Neuronal stem cell (in vitro differentiated cells): ENCODE data around the gene CDK4.
A peak's percentile ranks its signal among the peaks of the same experiment; 100 is the strongest.

Experiments
- DNase-seq: peaks from one replicate; pipeline ENCODE4 v3.0.0-alpha.2; 2013; ENCODE audit warnings: low spot score
- H2AFZ ChIP-seq: one replicate; pipeline ENCODE4 v1.6.1; 2013; ENCODE audit warnings: mild to moderate bottlenecking, low read length, inconsistent platforms
- H2AK5ac ChIP-seq: 2 replicates; pipeline ENCODE4 v1.6.1; 2013; ENCODE audit warnings: low read depth, mild to moderate bottlenecking, inconsistent platforms, low read length, moderate library complexity, mixed read lengths
- H2BK120ac ChIP-seq: 2 replicates; pipeline ENCODE4 v1.6.1; 2013; ENCODE audit warnings: low read depth, mild to moderate bottlenecking, inconsistent platforms, low read length, moderate library complexity, mixed read lengths
- H2BK12ac ChIP-seq: one replicate; pipeline ENCODE4 v1.6.1; 2013; ENCODE audit warnings: low read length, inconsistent platforms
- H2BK15ac ChIP-seq: 2 replicates; pipeline ENCODE4 v1.6.1; 2013; ENCODE audit warnings: mild to moderate bottlenecking, low read length, inconsistent platforms, mixed read lengths
- H2BK5ac ChIP-seq: one replicate; pipeline ENCODE4 v1.6.1; 2013; ENCODE audit warnings: inconsistent platforms, mild to moderate bottlenecking, low read length, moderate library complexity
- H3K14ac ChIP-seq: one replicate; pipeline ENCODE4 v1.6.1; 2013; ENCODE audit warnings: low read length, inconsistent platforms
- H3K18ac ChIP-seq: 2 replicates; pipeline ENCODE4 v1.6.1; 2013; ENCODE audit warnings: low read length, inconsistent platforms
- H3K23ac ChIP-seq: 2 replicates; pipeline ENCODE4 v1.6.1; 2013; ENCODE audit warnings: low read depth, mild to moderate bottlenecking, mixed read lengths, low read length, inconsistent platforms; ENCODE audit not compliant: poor library complexity
- H3K27ac ChIP-seq: replicated peaks from 3 replicates; pipeline ENCODE4 v1.5.1; 2013; ENCODE audit warnings: low read length, inconsistent platforms
- H3K27me3 ChIP-seq, 3 experiments: 2 replicates each; pipeline ENCODE4 v1.6.1; 2013; ENCODE audit warnings: low read length in 3 of 3, mild to moderate bottlenecking in 2 of 3, inconsistent platforms in 1 of 3, low read depth in 1 of 3, mixed read lengths in 1 of 3, moderate library complexity in 1 of 3; ENCODE audit not compliant: control insufficient read depth in 3 of 3, insufficient read depth in 3 of 3
- H3K36me3 ChIP-seq, 2 donors: replicated peaks in 1 of 2; 2 replicates each; pipeline ENCODE4 v1.6.1; 2013; ENCODE audit warnings: low read length in 2 of 2; ENCODE audit not compliant: control insufficient read depth in 2 of 2, insufficient read depth in 2 of 2
- H3K4ac ChIP-seq: 2 replicates; pipeline ENCODE4 v1.6.1; 2013; ENCODE audit warnings: inconsistent platforms, mild to moderate bottlenecking, low read length, moderate library complexity
- H3K4me1 ChIP-seq, 2 donors: 1 replicate in 1 of 2; 2 replicates in 1 of 2; pipeline ENCODE4 v1.6.1; 2013; ENCODE audit warnings: low read length in 2 of 2, low read depth in 1 of 2; ENCODE audit not compliant: control insufficient read depth in 2 of 2, insufficient read depth in 1 of 2
- H3K4me2 ChIP-seq: one replicate; pipeline ENCODE4 v1.6.1; 2013; ENCODE audit warnings: mild to moderate bottlenecking, low read length, inconsistent platforms; ENCODE audit not compliant: insufficient read depth, poor library complexity, severe bottlenecking
- H3K4me3 ChIP-seq, 2 donors: 2 replicates each; pipeline ENCODE4 v1.5.1; 2013; ENCODE audit warnings: low read length in 2 of 2, mild to moderate bottlenecking in 2 of 2, inconsistent platforms in 1 of 2, moderate library complexity in 1 of 2
- H3K79me1 ChIP-seq: one replicate; pipeline ENCODE4 v1.6.1; 2013; ENCODE audit warnings: low read depth, mild to moderate bottlenecking, inconsistent platforms, low read length, moderate library complexity
- H3K9ac ChIP-seq: one replicate; pipeline ENCODE4 v1.6.1; 2013; ENCODE audit warnings: mild to moderate bottlenecking, low read depth, low read length, inconsistent platforms; ENCODE audit not compliant: poor library complexity
- H3K9me3 ChIP-seq, 2 donors: replicated peaks in 1 of 2; 2 replicates each; pipeline versions ENCODE3 to v1.6.1; 2013; ENCODE audit warnings: low read length in 2 of 2, mild to moderate bottlenecking in 2 of 2, inconsistent platforms in 1 of 2, low read depth in 1 of 2, mixed read lengths in 1 of 2, moderate library complexity in 1 of 2; ENCODE audit not compliant: control insufficient read depth in 2 of 2, insufficient read depth in 1 of 2
- H4K8ac ChIP-seq: one replicate; pipeline ENCODE4 v1.6.1; 2013; ENCODE audit warnings: low read depth, mild to moderate bottlenecking, inconsistent platforms, low read length, moderate library complexity
- H4K91ac ChIP-seq: one replicate; pipeline ENCODE4 v1.6.1; 2013; ENCODE audit warnings: low read length, low read depth, mild to moderate bottlenecking, inconsistent platforms; ENCODE audit not compliant: poor library complexity
- WGBS, 2 donors: extraction: QIAGEN DNeasy Blood & Tissue Kit; methylation state at CpG; one replicate each; pipeline ENCODE4 v1.1.7; 2013; ENCODE audit warnings: missing lambda C conversion rate in 2 of 2, mixed read lengths in 1 of 2; ENCODE audit not compliant: insufficient read length in 2 of 2, insufficient replicate concordance in 1 of 2; ENCODE audit errors: extremely low coverage in 2 of 2; 5-methylcytosine and 5-hydroxymethylcytosine counted together

CDK4 gene

DNA sequence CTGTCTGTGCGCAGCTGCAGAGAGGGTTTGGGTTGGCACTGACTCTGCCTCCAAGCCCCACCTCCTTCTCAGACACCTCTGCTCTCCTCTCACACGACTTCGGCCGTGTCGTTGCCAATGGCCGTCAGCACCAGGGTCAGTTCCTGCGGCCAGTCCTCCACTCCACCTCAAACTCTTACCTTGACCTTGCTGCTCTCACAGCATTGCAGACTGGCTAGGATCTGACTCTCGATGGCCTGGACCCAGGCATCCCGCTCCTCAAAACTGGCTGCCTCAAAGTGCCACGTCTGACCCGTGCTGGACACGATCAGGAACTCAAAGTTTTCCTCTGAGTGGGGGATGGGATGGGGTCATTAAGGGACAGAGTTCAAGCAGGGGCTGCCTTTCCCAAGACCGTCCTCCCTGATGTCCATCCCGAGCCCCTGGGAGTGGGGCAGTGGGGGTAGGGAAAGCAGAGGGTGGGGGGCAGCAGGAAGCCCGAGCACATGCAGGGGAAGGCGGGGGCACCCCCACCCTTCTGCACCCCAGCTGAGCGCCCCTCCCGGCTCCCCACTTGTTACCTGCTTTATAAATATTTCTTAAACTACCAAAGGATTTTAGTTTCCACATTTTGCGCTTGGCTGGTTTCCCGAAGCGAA, 24.2 kb downstream of the CDK4 start:
- H4K8ac ChIP-seq = no peak overlapping the region
- no peak overlapping the region for H2AFZ ChIP-seq
- H3K4me1 ChIP-seq = peaks cover 0 to 7% of the 10 kb centered on the region in 2 donors
- no CpG with 5 or more reads among the region's 21 CpGs for WGBS, 2 donors
- H3K14ac ChIP-seq = no peak overlapping the region
- H4K91ac ChIP-seq = no peak overlapping the region
- H3K27ac ChIP-seq = no peak overlapping the region
- peak overlapping the region; percentile 97 for H3K23ac ChIP-seq
- no peak overlapping the region for H2BK15ac ChIP-seq
- H3K9ac ChIP-seq = no peak overlapping the region
- peaks cover 0 to 3% of the 10 kb centered on the region in 2 donors for H3K9me3 ChIP-seq
- H3K4ac ChIP-seq = no peak overlapping the region
- no peak overlapping the region for H2BK120ac ChIP-seq
- DNase-seq = no peak
- H2BK12ac ChIP-seq = no peak overlapping the region
- peaks cover 0 to 56% of the 10 kb centered on the region in 2 donors for H3K36me3 ChIP-seq
- H2AK5ac ChIP-seq = no peak overlapping the region
- H2BK5ac ChIP-seq = no peak overlapping the region
- H3K27me3 ChIP-seq = peaks cover 0 to 83% (median 18%) of the 10 kb centered on the region in 3 experiments
- H3K4me3 ChIP-seq = no peak overlapping the region
- no peaks in the 10 kb centered on the region for H3K79me1 ChIP-seq
- H3K4me2 ChIP-seq = no peak overlapping the region
- no peak overlapping the region for H3K18ac ChIP-seq

DNA sequence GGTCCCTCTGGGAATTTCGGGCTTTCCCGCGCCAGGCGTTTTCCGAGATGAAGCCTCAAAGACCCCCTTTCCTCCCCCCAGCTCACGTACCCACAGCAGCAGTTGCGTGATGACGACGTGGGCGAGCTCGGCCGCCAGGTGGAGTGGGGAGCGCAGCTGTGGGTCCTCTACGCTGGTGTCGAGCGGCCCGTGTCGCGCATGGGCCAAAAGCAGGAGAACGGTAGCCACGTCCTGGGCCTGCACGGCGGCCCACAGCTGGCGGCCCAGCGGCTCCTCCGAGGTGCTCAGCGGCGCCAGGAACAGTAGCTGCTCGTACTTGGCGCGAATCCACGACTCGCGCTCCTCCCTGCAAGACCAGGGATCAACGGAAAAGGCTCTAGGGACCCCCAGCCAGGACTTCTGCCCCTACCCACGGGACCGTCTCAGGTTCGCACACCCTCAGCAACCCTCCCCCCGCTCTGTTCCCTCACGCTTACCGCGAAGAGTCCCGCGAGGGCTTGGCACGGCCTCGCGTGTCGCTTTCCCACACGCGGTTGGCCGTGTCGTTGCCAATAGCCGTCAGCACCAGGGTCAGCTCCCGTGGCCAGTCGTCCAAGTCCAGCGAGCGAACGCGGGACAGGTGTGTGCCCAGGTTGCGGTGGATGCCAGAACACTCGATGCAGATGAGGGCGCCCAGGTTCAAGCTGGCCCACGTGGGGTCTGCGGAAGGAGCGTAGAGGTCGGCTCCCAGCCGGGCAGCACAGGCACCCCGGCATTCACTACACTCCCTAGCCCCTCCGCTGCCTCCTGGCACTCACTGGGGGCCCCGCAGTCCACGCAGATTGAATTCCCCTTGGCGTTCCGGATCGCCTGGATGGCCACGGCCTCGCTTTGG, 25.0 kb downstream of the CDK4 start:
- no peak for DNase-seq
- H3K23ac ChIP-seq = peak overlapping the region; percentile 97
- peak overlapping the region; percentile 30 for H2BK15ac ChIP-seq
- peak overlapping the region; percentile 49 for H4K8ac ChIP-seq
- H3K27ac ChIP-seq = no peak overlapping the region
- peak overlapping the region; percentile 53 for H2AK5ac ChIP-seq
- peak overlapping the region; percentile 99 for H3K4me2 ChIP-seq
- H3K4me3 ChIP-seq = peak overlapping the region in 1 of 2 donors; percentile 79
- H3K18ac ChIP-seq = peak overlapping the region; percentile 83
- peak overlapping the region; percentile 42 for H2BK12ac ChIP-seq
- H3K14ac ChIP-seq = no peak overlapping the region
- WGBS, 2 donors = no CpG with 5 or more reads among the region's 76 CpGs
- no peak overlapping the region for H4K91ac ChIP-seq
- H3K9ac ChIP-seq = peak overlapping the region; percentile 54
- no peaks in the 10 kb centered on the region for H3K79me1 ChIP-seq
- H2BK120ac ChIP-seq = no peak overlapping the region
- no peak overlapping the region for H2AFZ ChIP-seq
- H2BK5ac ChIP-seq = peak overlapping the region; percentile 45
- H3K4ac ChIP-seq = no peak overlapping the region
- H3K27me3 ChIP-seq = peaks cover 0 to 75% (median 18%) of the 10 kb centered on the region in 3 experiments
- peaks cover 0 to 3% of the 10 kb centered on the region in 2 donors for H3K9me3 ChIP-seq
- H3K4me1 ChIP-seq = peaks cover 0 to 7% of the 10 kb centered on the region in 2 donors
- peaks cover 0 to 50% of the 10 kb centered on the region in 2 donors for H3K36me3 ChIP-seq

DNA sequence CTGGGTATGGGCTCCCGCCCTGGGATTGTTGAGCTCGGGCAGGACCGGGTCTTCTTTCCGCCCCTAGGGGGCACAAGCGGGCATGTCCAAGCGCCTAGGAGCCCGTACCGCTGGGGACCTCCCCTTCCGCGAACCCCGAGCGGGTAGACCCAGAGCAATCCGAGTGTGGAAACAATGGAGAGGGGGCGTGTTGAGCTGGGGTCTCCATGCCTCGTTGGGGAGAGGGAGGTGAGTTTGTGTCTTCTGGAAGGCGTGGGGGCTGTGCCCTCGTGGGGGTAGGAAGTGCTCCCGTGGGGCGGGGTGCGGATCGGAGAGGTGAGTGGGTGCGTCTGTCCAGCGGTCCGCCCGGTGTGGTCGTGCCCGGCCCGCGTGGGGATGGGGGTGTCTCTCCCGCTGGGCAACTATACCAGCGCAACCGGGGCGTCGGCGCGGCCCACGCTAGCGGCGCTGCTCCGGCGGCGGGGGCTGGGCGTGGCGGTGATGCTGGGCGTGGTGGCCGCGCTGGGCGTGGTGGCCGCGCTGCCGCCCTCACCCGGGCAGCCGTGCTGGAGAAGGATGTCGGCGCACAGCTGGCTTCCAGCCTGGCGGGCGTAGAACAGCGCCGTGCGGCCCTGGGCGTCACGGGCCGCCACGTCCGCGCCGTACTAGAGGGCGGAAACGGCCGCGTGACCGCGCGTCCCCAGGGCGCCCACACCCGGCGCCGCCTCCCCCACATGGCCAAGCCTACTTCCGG, 25.8 kb downstream of the CDK4 start:
- Histone ChIP-seq H3K4me3 (peak overlapping the region in 1 of 2 donors; percentile 79), H2BK5ac (peak overlapping the region; percentile 45), H4K8ac (peak overlapping the region; percentile 97), H2BK15ac (peak overlapping the region; percentile 30), H3K23ac (peak overlapping the region; percentile 57), H2BK120ac (no peak overlapping the region), H3K79me1 (no peaks in the 10 kb centered on the region), H2AFZ (no peak overlapping the region), H3K27me3 (peaks cover 0 to 68% (median 18%) of the 10 kb centered on the region in 3 experiments), H3K9ac (peak overlapping the region; percentile 85), H3K4me1 (peaks cover 0 to 7% of the 10 kb centered on the region in 2 donors), H3K14ac (peak overlapping the region; percentile 23), H4K91ac (no peak overlapping the region), H2AK5ac (peak overlapping the region; percentile 46), H3K4me2 (peak overlapping the region; percentile 99), H3K18ac (peak overlapping the region; percentile 75), H3K9me3 (peaks cover 0 to 3% of the 10 kb centered on the region in 2 donors), H2BK12ac (no peak overlapping the region), H3K4ac (no peak overlapping the region), H3K36me3 (peaks cover 0 to 50% of the 10 kb centered on the region in 2 donors), H3K27ac (no peak overlapping the region)
- WGBS, 2 donors = no CpG with 5 or more reads among the region's 79 CpGs
- peak; percentile 78 for DNase-seq
